ENCODE data around the gene GPC3. TPM values are rescaled to one million over a fixed set of nuclear protein-coding genes. Genes with fewer than 3 reads are reported as not detected.

Gene GPC3
- total and polyA plus RNA-seq, 2 of the 4 experiments (the other 2 are of a cell fraction): not detected

DNA sequence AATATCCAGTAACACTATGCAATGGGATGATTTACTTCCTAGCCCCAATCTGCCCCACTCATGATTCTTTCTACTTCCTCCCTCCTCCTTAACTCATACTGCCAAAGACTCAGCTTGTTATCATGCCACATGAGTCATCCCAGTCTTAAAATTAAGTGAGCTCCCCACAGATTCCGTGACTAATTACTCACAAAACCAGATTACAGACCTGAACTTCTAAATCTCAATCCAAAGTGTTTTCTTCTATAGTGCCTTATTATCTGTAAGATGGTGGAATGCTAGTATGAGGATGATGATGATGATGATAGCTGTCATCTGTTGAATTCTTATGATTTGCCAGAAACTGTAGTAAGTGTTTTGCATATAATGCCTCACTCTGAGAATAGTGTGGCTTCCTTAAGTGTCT is 27.7 kb upstream of the GPC3 start:
- no peak for DNase-seq
- dilution Hi-C loops (cut with HindIII; ENCODE audit: low sequenced_read_pairs, unreplicated experiment) (no loop called here), intact Hi-C loops (cut with micrococcal nuclease) (no loop called here)

More for the DNA sequence above, 27.7 kb upstream of the GPC3 start:
- no peak for TF ChIP-seq CEBPB (IDR thresholded peaks at IDR 0.05; ENCODE audit: low read depth, low read length)
- no peak for TF ChIP-seq BHLHE40 (IDR thresholded peaks at IDR 0.05; ENCODE audit: low read depth, low read length)
- no peak for TF ChIP-seq SMC3 (IDR thresholded peaks at IDR 0.05; ENCODE audit: low read depth, low read length)
- TF ChIP-seq POLR2A (IDR thresholded peaks at IDR 0.05; ENCODE audit: low read depth, low read length): no peak
- no peak for TF ChIP-seq MXI1 (IDR thresholded peaks at IDR 0.05; ENCODE audit: borderline replicate concordance, low read depth, low read length)
- TF ChIP-seq RAD21 (IDR thresholded peaks at IDR 0.05; ENCODE audit: low read length): no peak
- no peak for TF ChIP-seq CHD1 (IDR thresholded peaks at IDR 0.05; ENCODE audit: low read depth, low read length)
- TF ChIP-seq FOS (IDR thresholded peaks at IDR 0.05; ENCODE audit: low read depth, low read length): no peak
- TF ChIP-seq RFX5 (IDR thresholded peaks at IDR 0.05; ENCODE audit: low read depth, low read length): no peak
- no peak for TF ChIP-seq NFE2L2 (IDR thresholded peaks at IDR 0.05; ENCODE audit: low read depth, low read length)
- TF ChIP-seq, protein P1, sequence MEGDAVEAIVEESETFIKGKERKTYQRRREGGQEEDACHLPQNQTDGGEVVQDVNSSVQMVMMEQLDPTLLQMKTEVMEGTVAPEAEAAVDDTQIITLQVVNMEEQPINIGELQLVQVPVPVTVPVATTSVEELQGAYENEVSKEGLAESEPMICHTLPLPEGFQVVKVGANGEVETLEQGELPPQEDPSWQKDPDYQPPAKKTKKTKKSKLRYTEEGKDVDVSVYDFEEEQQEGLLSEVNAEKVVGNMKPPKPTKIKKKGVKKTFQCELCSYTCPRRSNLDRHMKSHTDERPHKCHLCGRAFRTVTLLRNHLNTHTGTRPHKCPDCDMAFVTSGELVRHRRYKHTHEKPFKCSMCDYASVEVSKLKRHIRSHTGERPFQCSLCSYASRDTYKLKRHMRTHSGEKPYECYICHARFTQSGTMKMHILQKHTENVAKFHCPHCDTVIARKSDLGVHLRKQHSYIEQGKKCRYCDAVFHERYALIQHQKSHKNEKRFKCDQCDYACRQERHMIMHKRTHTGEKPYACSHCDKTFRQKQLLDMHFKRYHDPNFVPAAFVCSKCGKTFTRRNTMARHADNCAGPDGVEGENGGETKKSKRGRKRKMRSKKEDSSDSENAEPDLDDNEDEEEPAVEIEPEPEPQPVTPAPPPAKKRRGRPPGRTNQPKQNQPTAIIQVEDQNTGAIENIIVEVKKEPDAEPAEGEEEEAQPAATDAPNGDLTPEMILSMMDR (conservative IDR thresholded peaks at IDR 0.05; ENCODE audit: low read depth, low read length): no peak
- TF ChIP-seq ELK1 (IDR thresholded peaks at IDR 0.05; ENCODE audit: borderline replicate concordance, low read depth, low read length): no peak
- TF ChIP-seq MAFK (IDR thresholded peaks at IDR 0.05; ENCODE audit: low read depth, low read length): no peak
- TF ChIP-seq USF2 (IDR thresholded peaks at IDR 0.05; ENCODE audit: low read depth, low read length): no peak
- no peak for TF ChIP-seq MAZ (IDR thresholded peaks at IDR 0.05; ENCODE audit: borderline replicate concordance, low read depth, low read length)
- TF ChIP-seq RCOR1 (IDR thresholded peaks at IDR 0.05; ENCODE audit: insufficient replicate concordance, low read length): no peak
- Histone ChIP-seq H4K91ac (ENCODE audit: insufficient read depth, low read depth, low read length) (no peak overlapping the region), H2BK20ac (ENCODE audit: low read depth, low read length) (no peak overlapping the region), H3K9ac (ENCODE audit: low read depth, low read length) (no peak overlapping the region), H3K79me1 (ENCODE audit: low read depth in 1 of 2, low read length in 2 of 2) (no peaks in the 10 kb centered on the region), H2BK15ac (ENCODE audit: low read depth, low read length) (no peak overlapping the region), H3K27ac (ENCODE audit: insufficient read depth, low read length) (no peak overlapping the region), H2AK9ac (replicated peaks; ENCODE audit: low read depth, low read length, poor library complexity) (no peak overlapping the region), H2AFZ (replicated peaks; ENCODE audit: low read length, poor library complexity) (no peak overlapping the region), H3K14ac (replicated peaks; ENCODE audit: low read depth, low read length) (no peak overlapping the region), H3K18ac (ENCODE audit: low read depth, low read length) (no peak overlapping the region), H3K23ac (ENCODE audit: low read depth, low read length) (no peak overlapping the region), H3K4ac (ENCODE audit: low read depth, low read length) (no peak overlapping the region), H3K56ac (ENCODE audit: extremely low read depth, insufficient read depth, low read length) (no peak overlapping the region), H3K4me1 (ENCODE audit: control insufficient read depth, insufficient read depth, low read length) (no peaks in the 10 kb centered on the region), H3K9me1 (ENCODE audit: insufficient read depth, low read length) (no peaks in the 10 kb centered on the region), H2BK120ac (ENCODE audit: low read depth, low read length) (no peak overlapping the region), H3K36me3 (ENCODE audit: control insufficient read depth, insufficient read depth, low read length) (no peaks in the 10 kb centered on the region), H3K9me3 (ENCODE audit: control insufficient read depth, insufficient read depth, low read length) (no peaks in the 10 kb centered on the region), H2BK5ac (ENCODE audit: low read depth, low read length, poor library complexity, severe bottlenecking) (no peak overlapping the region), H4K8ac (ENCODE audit: low read depth in 2 of 2, low read length in 2 of 2) (no peak overlapping the region), H3K4me3 (ENCODE audit: insufficient read depth, low read depth, low read length) (no peak overlapping the region), H2AK5ac (ENCODE audit: low read depth, low read length) (no peak overlapping the region), H3K4me2 (ENCODE audit: low read depth, low read length) (no peak overlapping the region), H4K20me1 (ENCODE audit: insufficient read depth, low read length) (no peaks in the 10 kb centered on the region), H3K27me3 (ENCODE audit: control insufficient read depth, insufficient read depth, low read length) (no peaks in the 10 kb centered on the region), H4K5ac (ENCODE audit: low read depth, low read length) (no peak overlapping the region)
- POLR2A ChIA-PET (ENCODE audit: unreplicated experiment): no interaction called here
- in situ Hi-C loops (cut with MboI; ENCODE audit: low sequenced_read_pairs): no loop called here
- BruUV-seq (replicated peaks): no TSS peak
- CTCF ChIA-PET: no interaction called here
- ATAC-seq (ENCODE audit: low read depth): no peak
- no CpG with 5 or more reads among the region's 1 CpG for WGBS, 2 experiments (ENCODE audit: extremely low coverage in 2 of 2, insufficient read length in 1 of 2)

All from IMR-90 (cell line).